ENCODE data around the gene PANX2. TPM values are rescaled to one million over a fixed set of nuclear protein-coding genes. Genes with fewer than 3 reads are reported as not detected.

The PANX2 gene
- total RNA-seq, 1 experiment from 2014 or later, result 0.77 TPM

DNA sequence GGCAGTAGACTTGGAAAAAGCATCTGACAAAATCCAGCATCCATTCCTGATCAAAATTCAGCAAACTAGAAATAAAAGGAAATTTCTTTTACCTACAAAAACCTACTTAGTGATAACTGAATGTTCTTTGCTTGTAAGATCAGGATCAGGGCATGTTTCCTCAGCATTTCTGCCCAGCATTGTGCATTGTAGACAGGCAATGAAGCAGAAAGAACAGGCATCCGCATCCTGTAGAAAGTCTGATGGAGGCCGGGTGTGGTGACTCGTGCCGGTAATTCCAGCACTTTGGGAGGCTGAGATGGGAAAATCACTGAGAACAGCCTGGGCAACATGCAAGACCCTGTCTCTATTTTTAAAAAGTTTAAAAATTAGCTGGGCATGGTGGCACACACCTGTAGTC is 32.5 kb upstream of the PANX2 start:
- H3K4me3 Mint-ChIP-seq (ENCODE audit: unreplicated experiment), result no peak overlapping the region
- BruUV-seq (replicated peaks), result no TSS peak
- DNase-seq (ENCODE audit: unreplicated experiment), result no peak
- no peak overlapping the region for H3K27ac Mint-ChIP-seq (ENCODE audit: low read depth, unreplicated experiment)
- no peaks in the 10 kb centered on the region for H3K9me3 Mint-ChIP-seq (ENCODE audit: unreplicated experiment)
- ChIA-PET CTCF (no interaction called here), POLR2A (no interaction called here)
- peaks cover 6% of the 10 kb centered on the region for H3K4me1 Mint-ChIP-seq (ENCODE audit: insufficient read depth, unreplicated experiment)
- intact Hi-C loops (cut with micrococcal nuclease), result no loop called here
- no peaks in the 10 kb centered on the region for H3K27me3 Mint-ChIP-seq (ENCODE audit: insufficient read depth, unreplicated experiment)
- TF ChIP-seq, protein P1, sequence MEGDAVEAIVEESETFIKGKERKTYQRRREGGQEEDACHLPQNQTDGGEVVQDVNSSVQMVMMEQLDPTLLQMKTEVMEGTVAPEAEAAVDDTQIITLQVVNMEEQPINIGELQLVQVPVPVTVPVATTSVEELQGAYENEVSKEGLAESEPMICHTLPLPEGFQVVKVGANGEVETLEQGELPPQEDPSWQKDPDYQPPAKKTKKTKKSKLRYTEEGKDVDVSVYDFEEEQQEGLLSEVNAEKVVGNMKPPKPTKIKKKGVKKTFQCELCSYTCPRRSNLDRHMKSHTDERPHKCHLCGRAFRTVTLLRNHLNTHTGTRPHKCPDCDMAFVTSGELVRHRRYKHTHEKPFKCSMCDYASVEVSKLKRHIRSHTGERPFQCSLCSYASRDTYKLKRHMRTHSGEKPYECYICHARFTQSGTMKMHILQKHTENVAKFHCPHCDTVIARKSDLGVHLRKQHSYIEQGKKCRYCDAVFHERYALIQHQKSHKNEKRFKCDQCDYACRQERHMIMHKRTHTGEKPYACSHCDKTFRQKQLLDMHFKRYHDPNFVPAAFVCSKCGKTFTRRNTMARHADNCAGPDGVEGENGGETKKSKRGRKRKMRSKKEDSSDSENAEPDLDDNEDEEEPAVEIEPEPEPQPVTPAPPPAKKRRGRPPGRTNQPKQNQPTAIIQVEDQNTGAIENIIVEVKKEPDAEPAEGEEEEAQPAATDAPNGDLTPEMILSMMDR (IDR thresholded peaks at IDR 0.05; ENCODE audit: unreplicated experiment), result no peak
- no peaks in the 10 kb centered on the region for H3K36me3 Mint-ChIP-seq (ENCODE audit: insufficient read depth, unreplicated experiment)

GRCh38 chr22:50138988-50139387 is 31.5 kb upstream of the PANX2 start:
- no peak for DNase-seq (ENCODE audit: unreplicated experiment)
- TF ChIP-seq, protein P1 (IDR thresholded peaks at IDR 0.05; ENCODE audit: unreplicated experiment), result no peak
- intact Hi-C loops (cut with micrococcal nuclease), result no loop called here
- ChIA-PET CTCF (interaction anchor here (0.6 kb wide), 1 partner anchor 14 kb away, joined by 5 read pairs; no protein-coding TSS in a partner anchor), POLR2A (no interaction called here)
- Mint-ChIP-seq H3K36me3 (ENCODE audit: insufficient read depth, unreplicated experiment) (no peaks in the 10 kb centered on the region), H3K27ac (ENCODE audit: low read depth, unreplicated experiment) (no peak overlapping the region), H3K4me3 (ENCODE audit: unreplicated experiment) (no peak overlapping the region), H3K27me3 (ENCODE audit: insufficient read depth, unreplicated experiment) (no peaks in the 10 kb centered on the region), H3K4me1 (ENCODE audit: insufficient read depth, unreplicated experiment) (peaks cover 6% of the 10 kb centered on the region), H3K9me3 (ENCODE audit: unreplicated experiment) (no peaks in the 10 kb centered on the region)
- no TSS peak for BruUV-seq (replicated peaks)

GRCh38 chr22:50139843-50140415 is 30.6 kb upstream of the PANX2 start:
- ChIA-PET POLR2A (no interaction called here), CTCF (interaction anchor here (0.6 kb wide), 1 partner anchor 9 kb away, joined by 4 read pairs; no protein-coding TSS in a partner anchor)
- TF ChIP-seq, protein P1 (IDR thresholded peaks at IDR 0.05; ENCODE audit: unreplicated experiment), result no peak
- Mint-ChIP-seq H3K27me3 (ENCODE audit: insufficient read depth, unreplicated experiment) (no peaks in the 10 kb centered on the region), H3K9me3 (ENCODE audit: unreplicated experiment) (no peaks in the 10 kb centered on the region), H3K4me1 (ENCODE audit: insufficient read depth, unreplicated experiment) (peaks cover 6% of the 10 kb centered on the region), H3K4me3 (ENCODE audit: unreplicated experiment) (no peak overlapping the region), H3K36me3 (ENCODE audit: insufficient read depth, unreplicated experiment) (no peaks in the 10 kb centered on the region), H3K27ac (ENCODE audit: low read depth, unreplicated experiment) (no peak overlapping the region)
- intact Hi-C loops (cut with micrococcal nuclease), result loop anchor here (10.0 kb wide), 1 partner anchor 355 kb away; no protein-coding TSS in a partner anchor
- DNase-seq (ENCODE audit: unreplicated experiment), result peak; percentile 38
- BruUV-seq (replicated peaks), result no TSS peak

DNA sequence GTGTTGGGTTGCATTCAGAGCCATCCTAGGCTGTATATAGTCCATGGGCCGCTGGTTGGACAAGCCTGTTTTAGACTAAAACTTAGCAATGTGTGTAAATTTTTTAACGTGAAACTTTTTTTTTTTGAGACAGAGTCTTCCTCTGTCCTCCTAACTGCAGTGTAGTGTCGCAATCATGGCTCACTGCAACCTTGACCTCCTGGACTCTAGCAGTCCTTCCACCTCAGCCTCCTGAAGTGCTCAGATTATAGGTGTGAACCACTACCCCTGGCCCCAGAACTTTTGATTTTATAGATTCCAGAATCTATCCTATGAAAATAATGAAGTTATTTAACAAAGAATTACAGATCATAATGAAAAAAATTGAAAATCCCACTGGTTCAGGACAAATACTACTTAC is 29.9 kb upstream of the PANX2 start:
- TF ChIP-seq, protein P1 (IDR thresholded peaks at IDR 0.05; ENCODE audit: unreplicated experiment), result no peak
- POLR2A ChIA-PET, result no interaction called here
- peak; percentile 14 for DNase-seq (ENCODE audit: unreplicated experiment)
- CTCF ChIA-PET, result interaction anchor here (0.6 to 1.2 kb wide), 2 partner anchors 14 to 36 kb away, joined by 3 to 8 read pairs; no protein-coding TSS in a partner anchor
- Mint-ChIP-seq H3K4me3 (ENCODE audit: unreplicated experiment) (no peak overlapping the region), H3K4me1 (ENCODE audit: insufficient read depth, unreplicated experiment) (peaks cover 6% of the 10 kb centered on the region), H3K27ac (ENCODE audit: low read depth, unreplicated experiment) (no peak overlapping the region), H3K36me3 (ENCODE audit: insufficient read depth, unreplicated experiment) (no peaks in the 10 kb centered on the region), H3K9me3 (ENCODE audit: unreplicated experiment) (no peaks in the 10 kb centered on the region), H3K27me3 (ENCODE audit: insufficient read depth, unreplicated experiment) (no peaks in the 10 kb centered on the region)
- intact Hi-C loops (cut with micrococcal nuclease), result loop anchor here (10.0 kb wide), 1 partner anchor 354 kb away; no protein-coding TSS in a partner anchor
- no TSS peak for BruUV-seq (replicated peaks)

All from MCF 10A (cell line).